Progenitor cell of endocrine pancreas (in vitro differentiated cells): ENCODE results near the gene ICAM5. TPM values are rescaled to one million over a fixed set of nuclear protein-coding genes. Genes with fewer than 3 reads are reported as not detected.
A peak's percentile ranks its signal among the peaks of the same experiment; 100 is the strongest.

Experiments used
- DNase-seq: peaks from one replicate; pipeline ENCODE4 v3.0.0; 2021; ENCODE audit warnings: low spot score; ENCODE audit not compliant: unreplicated experiment
- H3K27ac Mint-ChIP-seq: 2 replicates; pipeline ENCODE4 v1.8.0; 2021; ENCODE audit warnings: mild to moderate bottlenecking, moderate library complexity, mixed read lengths
- H3K27me3 Mint-ChIP-seq: 2 replicates; pipeline ENCODE4 v1.8.0; 2021; ENCODE audit warnings: mixed read lengths
- H3K36me3 Mint-ChIP-seq: 2 replicates; pipeline ENCODE4 v1.8.0; 2022; ENCODE audit warnings: mixed read lengths; ENCODE audit not compliant: insufficient read depth
- H3K4me1 Mint-ChIP-seq: 2 replicates; pipeline ENCODE4 v1.8.0; 2021; ENCODE audit warnings: low read depth, mixed read lengths
- H3K4me3 Mint-ChIP-seq: 2 replicates; pipeline ENCODE4 v1.8.0; 2021; ENCODE audit warnings: low read depth, mild to moderate bottlenecking, moderate library complexity, mixed read lengths
- H3K9me3 Mint-ChIP-seq: 2 replicates; pipeline ENCODE4 v1.8.0; 2021; ENCODE audit warnings: low read depth, mixed read lengths
- CTCF ChIP-seq: fragments of 200-600 bp; sonication (generic); IDR thresholded peaks from one replicate; pipeline ENCODE4 v1.5.0; 2021; ENCODE audit warnings: antibody characterized with exemption, mild to moderate bottlenecking; ENCODE audit not compliant: unreplicated experiment
- total RNA-seq: library from RNA; stranded (reverse); gene quantifications from 2 replicates; pipeline ENCODE4 v1.2.1, GENCODE V29; 2021

The ICAM5 gene
- total RNA-seq, 1 donor from 2014 or later, result not detected

DNA sequence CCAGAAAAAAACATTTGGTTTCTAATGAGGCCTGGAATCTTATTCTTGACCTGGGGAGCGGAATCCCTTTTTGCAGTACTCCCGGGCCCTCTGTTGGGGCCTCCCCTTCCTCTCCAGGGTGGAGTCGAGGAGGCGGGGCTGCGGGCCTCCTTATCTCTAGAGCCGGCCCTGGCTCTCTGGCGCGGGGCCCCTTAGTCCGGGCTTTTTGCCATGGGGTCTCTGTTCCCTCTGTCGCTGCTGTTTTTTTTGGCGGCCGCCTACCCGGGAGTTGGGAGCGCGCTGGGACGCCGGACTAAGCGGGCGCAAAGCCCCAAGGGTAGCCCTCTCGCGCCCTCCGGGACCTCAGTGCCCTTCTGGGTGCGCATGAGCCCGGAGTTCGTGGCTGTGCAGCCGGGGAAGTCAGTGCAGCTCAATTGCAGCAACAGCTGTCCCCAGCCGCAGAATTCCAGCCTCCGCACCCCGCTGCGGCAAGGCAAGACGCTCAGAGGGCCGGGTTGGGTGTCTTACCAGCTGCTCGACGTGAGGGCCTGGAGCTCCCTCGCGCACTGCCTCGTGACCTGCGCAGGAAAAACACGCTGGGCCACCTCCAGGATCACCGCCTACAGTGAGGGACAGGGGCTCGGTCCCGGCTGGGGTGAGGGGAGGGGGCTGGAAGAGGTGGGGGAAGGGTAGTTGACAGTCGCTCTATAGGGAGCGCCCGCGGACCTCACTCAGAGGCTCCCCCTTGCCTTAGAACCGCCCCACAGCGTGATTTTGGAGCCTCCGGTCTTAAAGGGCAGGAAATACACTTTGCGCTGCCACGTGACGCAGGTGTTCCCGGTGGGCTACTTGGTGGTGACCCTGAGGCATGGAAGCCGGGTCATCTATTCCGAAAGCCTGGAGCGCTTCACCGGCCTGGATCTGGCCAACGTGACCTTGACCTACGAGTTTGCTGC is 2.7 kb upstream of the ICAM5 start, which contains the start of gene ICAM4:
ICAM4 (plus strand) TSS at position 153 of the 935 bp plus-strand sequence; CDS start at position 211, 58 bp downstream.
- Mint-ChIP-seq H3K4me1 (peaks cover 7% of the 10 kb centered on the region), H3K9me3 (no peaks in the 10 kb centered on the region), H3K27ac (no peak within 1 kb of the TSS), H3K4me3 (no peak within 1 kb of the TSS), H3K36me3 (no peaks in the 10 kb centered on the region), H3K27me3 (peaks cover 76% of the 10 kb centered on the region)
- no peak for TF ChIP-seq CTCF
- DNase-seq, result no peak

DNA sequence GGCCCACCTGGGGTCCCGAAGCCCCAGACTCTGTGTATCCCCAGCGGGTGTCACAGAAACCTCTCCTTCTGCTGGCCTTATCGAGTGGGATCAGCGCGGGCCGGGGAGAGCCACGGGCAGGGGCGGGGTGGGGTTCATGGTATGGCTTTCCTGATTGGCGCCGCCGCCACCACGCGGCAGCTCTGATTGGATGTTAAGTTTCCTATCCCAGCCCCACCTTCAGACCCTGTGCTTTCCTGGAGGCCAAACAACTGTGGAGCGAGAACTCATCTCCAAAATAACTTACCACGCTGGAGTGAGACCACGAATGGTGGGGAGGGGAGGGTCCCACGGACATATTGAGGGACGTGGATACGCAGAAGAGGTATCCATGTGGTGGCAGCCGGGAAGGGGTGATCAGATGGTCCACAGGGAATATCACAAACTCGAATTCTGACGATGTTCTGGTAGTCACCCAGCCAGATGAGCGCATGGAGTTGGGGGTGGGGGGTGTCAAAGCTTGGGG is 1.0 kb upstream of the ICAM5 start:
- H3K27ac Mint-ChIP-seq, result no peak overlapping the region
- H3K36me3 Mint-ChIP-seq, result no peaks in the 10 kb centered on the region
- peak overlapping the region; percentile 52 for H3K4me3 Mint-ChIP-seq
- H3K27me3 Mint-ChIP-seq, result peaks cover 88% of the 10 kb centered on the region
- peaks cover 7% of the 10 kb centered on the region for H3K4me1 Mint-ChIP-seq
- DNase-seq, result no peak
- no peaks in the 10 kb centered on the region for H3K9me3 Mint-ChIP-seq
- TF ChIP-seq CTCF, result no peak

DNA sequence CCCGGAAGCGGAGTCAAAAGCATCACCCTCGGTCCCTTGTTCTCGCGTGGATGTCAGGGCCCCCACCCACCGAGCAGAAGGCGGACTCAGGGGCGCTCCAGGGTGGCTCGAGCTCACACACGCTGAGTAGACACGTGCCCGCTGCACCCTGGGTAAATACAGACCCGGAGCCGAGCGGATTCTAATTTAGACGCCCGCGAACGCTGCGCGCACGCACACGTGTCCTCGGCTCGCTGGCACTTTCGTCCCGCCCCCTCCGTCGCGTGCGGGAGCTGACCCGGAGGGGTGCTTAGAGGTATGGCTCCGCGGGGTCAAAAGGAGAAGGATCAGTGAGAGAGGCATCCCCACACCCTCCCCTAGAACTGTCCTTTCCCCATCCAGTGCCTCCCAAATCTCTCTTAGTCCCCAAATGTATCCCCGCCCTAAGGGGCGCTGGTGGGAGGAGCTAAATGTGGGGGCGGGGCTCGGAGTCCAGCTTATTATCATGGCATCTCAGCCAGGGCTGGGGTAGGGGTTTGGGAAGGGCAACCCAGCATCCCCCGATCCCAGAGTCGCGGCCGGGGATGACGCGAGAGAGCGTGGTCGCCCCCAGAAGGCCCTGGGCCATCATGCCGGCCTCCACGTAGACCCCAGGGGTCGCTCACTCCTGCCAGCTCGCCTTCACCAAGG is 451 bp upstream of the ICAM5 start:
- Mint-ChIP-seq H3K4me3 (no peak overlapping the region), H3K27ac (no peak overlapping the region), H3K9me3 (no peaks in the 10 kb centered on the region), H3K36me3 (no peaks in the 10 kb centered on the region), H3K4me1 (peaks cover 7% of the 10 kb centered on the region), H3K27me3 (peaks cover 91% of the 10 kb centered on the region)
- TF ChIP-seq CTCF, result no peak
- DNase-seq, result no peak

DNA sequence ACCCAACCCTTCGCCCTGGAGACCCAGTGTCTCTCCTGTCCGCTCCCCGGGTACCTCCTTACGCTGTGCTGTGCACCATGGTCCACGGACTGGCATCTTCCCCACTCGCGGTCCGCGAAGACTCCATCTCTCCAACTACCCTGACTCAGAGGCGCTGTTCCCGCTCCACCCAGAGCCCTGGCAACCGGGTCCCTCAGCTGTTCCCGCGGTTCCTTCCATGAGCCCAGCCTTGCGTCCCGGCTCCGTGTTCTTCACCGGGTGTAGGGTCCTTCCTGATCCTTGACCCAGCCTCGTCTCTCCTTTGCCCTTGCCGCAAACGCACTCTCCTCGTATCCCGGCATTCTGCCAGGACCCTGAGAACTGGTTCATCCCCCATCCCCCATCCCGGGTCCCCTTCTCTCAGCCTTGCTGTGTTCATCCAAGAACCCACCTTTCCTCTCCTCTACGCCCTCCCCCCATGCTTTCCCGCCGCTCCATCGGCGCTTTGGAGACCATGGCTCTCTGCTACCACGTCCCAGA is 664 bp downstream of the ICAM5 start:
- Mint-ChIP-seq H3K4me1 (peaks cover 7% of the 10 kb centered on the region), H3K4me3 (peak overlapping the region; percentile 21), H3K27me3 (peaks cover 96% of the 10 kb centered on the region), H3K36me3 (no peaks in the 10 kb centered on the region), H3K27ac (no peak overlapping the region), H3K9me3 (no peaks in the 10 kb centered on the region)
- no peak for TF ChIP-seq CTCF
- DNase-seq, result no peak

GRCh38 chr19:10290876-10291553 is 1.3 kb downstream of the ICAM5 start:
- no peaks in the 10 kb centered on the region for H3K36me3 Mint-ChIP-seq
- peaks cover 12% of the 10 kb centered on the region for H3K4me1 Mint-ChIP-seq
- H3K9me3 Mint-ChIP-seq, result no peaks in the 10 kb centered on the region
- no peak overlapping the region for H3K27ac Mint-ChIP-seq
- no peak for TF ChIP-seq CTCF
- H3K4me3 Mint-ChIP-seq, result no peak overlapping the region
- DNase-seq, result no peak
- peaks cover 96% of the 10 kb centered on the region for H3K27me3 Mint-ChIP-seq
